GM18507 (cell line): ENCODE measurements around the gene DHH.
A peak's percentile ranks its signal among the peaks of the same experiment; 100 is the strongest.
"Not testable (repeated sequence)": the region's sequence is repeated elsewhere in the genome, so short reads cannot be mapped to it uniquely, and the experiment has no call there.

Experiments
- DNase-seq: peaks from one replicate; pipeline ENCODE4 v3.0.0; 2011; ENCODE audit warnings: low read depth; ENCODE audit not compliant: insufficient read length; ENCODE audit errors: extremely low spot score
- FAIRE-seq: peaks from 2 replicates; lab custom pipeline; 2011; peaks lifted over from hg19 to GRCh38; lab: Jason Lieb, UNC

DHH gene

GRCh38 chr12:49088150-49088931, 6.3 kb downstream of the DHH start:
- FAIRE-seq (peak; percentile 88), DNase-seq (peak; percentile 55)

- DNase-seq (no peak), FAIRE-seq (no peak)
Observed at GRCh38 chr12:49086116-49086515, 8.5 kb downstream of the DHH start.

- DNase-seq (no peak), FAIRE-seq (no peak)
Observed at GRCh38 chr12:49084438-49084837, 10.2 kb downstream of the DHH start.

GRCh38 chr12:49079793-49080192, 14.8 kb downstream of the DHH start:
- FAIRE-seq: no peak
- no peak for DNase-seq

GRCh38 chr12:49070971-49071370, 23.6 kb downstream of the DHH start:
- no peak for FAIRE-seq
- DNase-seq: no peak

- peak; percentile 98 for FAIRE-seq
- peak; percentile 97 for DNase-seq
Observed at GRCh38 chr12:49069507-49070346, 24.9 kb downstream of the DHH start, which contains the start of gene RHEBL1. Gene RHEBL1, minus strand, starts transcription at chr12:49069979. Its CDS starts 194 bp downstream, at chr12:49069785.

- DNase-seq (no peak), FAIRE-seq (no peak)
Observed at GRCh38 chr12:49068879-49069506, 25.6 kb downstream of the DHH start.

- no peak for DNase-seq
Observed at GRCh38 chr12:49066120-49066519, 28.5 kb downstream of the DHH start.

GRCh38 chr12:49064767-49065152, 29.8 kb downstream of the DHH start:
- FAIRE-seq: no peak

More at GRCh38 chr12:49066120-49066519, 28.5 kb downstream of the DHH start:
- FAIRE-seq: no peak

GRCh38 chr12:49061916-49062315, 32.7 kb downstream of the DHH start:
- not testable (repeated sequence) for FAIRE-seq, DNase-seq

More at GRCh38 chr12:49064767-49065152, 29.8 kb downstream of the DHH start:
- no peak for DNase-seq

- no peak for DNase-seq
- no peak for FAIRE-seq
Observed at GRCh38 chr12:49061157-49061650, 33.4 kb downstream of the DHH start.

GRCh38 chr12:49060237-49061156, 34.1 kb downstream of the DHH start, which contains the start of gene KMT2D:
Gene KMT2D, minus strand, starts transcription at chr12:49060794. Its CDS starts 5,470 bp downstream, at chr12:49055324.
- peak; percentile 64 for FAIRE-seq
- DNase-seq: peak; percentile 81

- no peak for FAIRE-seq
- no peak for DNase-seq
Observed at GRCh38 chr12:49059299-49060171, 35.1 kb downstream of the DHH start.

GRCh38 chr12:49059045-49059298, 35.6 kb downstream of the DHH start:
- no peak for DNase-seq
- no peak for FAIRE-seq

- no peak for DNase-seq
- no peak for FAIRE-seq
Observed at GRCh38 chr12:49058366-49059044, 36.1 kb downstream of the DHH start.

GRCh38 chr12:49057888-49058287, 36.7 kb downstream of the DHH start:
- peak; percentile 50 for FAIRE-seq
- DNase-seq: no peak

- FAIRE-seq (peak; percentile 98), DNase-seq (peak; percentile 70)
Observed at GRCh38 chr12:49055978-49056754, 38.4 kb downstream of the DHH start.
